Measurements from ENCODE around the gene MANBA. TPM values are rescaled to one million over a fixed set of nuclear protein-coding genes. Genes with fewer than 3 reads are reported as not detected.

MANBA gene
- total and polyA plus RNA-seq, 12 donors = 21.5 to 84.1 (median 53.4) TPM

GRCh38 chr4:102616636-102617035 is 144.1 kb downstream of the MANBA start:
- intact Hi-C loops (cut with DNase I) = loop anchor here in 1 of 2 donors (10.0 kb wide), 1 partner anchor 112 kb away; the partner anchor contains the start of gene NFKB1

GRCh38 chr4:102614801-102615200 is 146.0 kb downstream of the MANBA start:
- H3K4me3 ChIP-seq = no peak overlapping the region
- peak overlapping the region in 2 of 5 donors; percentile 7 to 40 for H3K27ac ChIP-seq
- DNase-seq = peak in 2 of 7 donors; percentile 25 to 62
- H3K9me3 ChIP-seq (replicated peaks in 1 of 3) = no peaks in the 10 kb centered on the region
- no peaks in the 10 kb centered on the region for H3K4me1 ChIP-seq (replicated peaks in 1 of 2)
- intact Hi-C loops (cut with DNase I) = loop anchor here in 1 of 2 donors (5.0 to 10.0 kb wide), 2 partner anchors 110 to 168 kb away; partner anchors contain the start of gene NFKB1
- 73 to 83% (median 82%) methylated on average over 9 of the region's 9 CpGs for WGBS, 4 donors
- no peaks in the 10 kb centered on the region for H3K27me3 ChIP-seq
- TF ChIP-seq CTCF (IDR thresholded peaks at IDR 0.05) (no peak), POLR2A (IDR thresholded peaks at IDR 0.05) (no peak)
- H3K36me3 ChIP-seq (replicated peaks in 1 of 2) = peaks cover 0 to 72% of the 10 kb centered on the region in 2 donors

More at GRCh38 chr4:102616636-102617035, 144.1 kb downstream of the MANBA start:
- H3K4me1 ChIP-seq (replicated peaks in 1 of 2) = no peaks in the 10 kb centered on the region
- DNase-seq = peak in 1 of 7 donors; percentile 60
- TF ChIP-seq POLR2A (IDR thresholded peaks at IDR 0.05) (no peak), CTCF (IDR thresholded peaks at IDR 0.05) (no peak)
- 72 to 87% (median 83%) methylated on average over 9 of the region's 9 CpGs for WGBS, 4 donors
- H3K4me3 ChIP-seq = no peak overlapping the region
- H3K27ac ChIP-seq = peak overlapping the region in 2 of 5 donors; percentile 4 to 7
- H3K36me3 ChIP-seq (replicated peaks in 1 of 2) = peaks cover 0 to 54% of the 10 kb centered on the region in 2 donors
- no peaks in the 10 kb centered on the region for H3K9me3 ChIP-seq (replicated peaks in 1 of 3)
- H3K27me3 ChIP-seq = no peaks in the 10 kb centered on the region

- DNase-seq = no peak
- WGBS, 4 donors = 60 to 73% (median 65%) methylated on average over 11 of the region's 11 CpGs
- peak overlapping the region in 1 of 5 donors; percentile 15 for H3K27ac ChIP-seq
Observed at GRCh38 chr4:102612824-102613366, 147.9 kb downstream of the MANBA start.

GRCh38 chr4:102612210-102612609 is 148.6 kb downstream of the MANBA start:
- 78 to 96% (median 95%) methylated on average over 2 of the region's 2 CpGs for WGBS, 4 donors
- TF ChIP-seq CTCF (IDR thresholded peaks at IDR 0.05) = no peak
- TF ChIP-seq POLR2A (IDR thresholded peaks at IDR 0.05) = no peak
- Histone ChIP-seq H3K9me3 (replicated peaks in 1 of 3) (no peaks in the 10 kb centered on the region), H3K4me3 (no peak overlapping the region), H3K4me1 (replicated peaks in 1 of 2) (no peaks in the 10 kb centered on the region), H3K27ac (peak overlapping the region in 1 of 5 donors; percentile 15), H3K36me3 (replicated peaks in 1 of 2) (peaks cover 0 to 95% of the 10 kb centered on the region in 2 donors), H3K27me3 (no peaks in the 10 kb centered on the region)
- DNase-seq = no peak
- intact Hi-C loops (cut with DNase I) = loop anchor here in 1 of 2 donors (5.0 to 10.0 kb wide), 2 partner anchors 107 to 165 kb away; partner anchors contain the start of gene NFKB1

More at GRCh38 chr4:102612824-102613366, 147.9 kb downstream of the MANBA start:
- no peaks in the 10 kb centered on the region for H3K4me1 ChIP-seq (replicated peaks in 1 of 2)
- peaks cover 0 to 90% of the 10 kb centered on the region in 2 donors for H3K36me3 ChIP-seq (replicated peaks in 1 of 2)
- no peaks in the 10 kb centered on the region for H3K27me3 ChIP-seq
- no peaks in the 10 kb centered on the region for H3K9me3 ChIP-seq (replicated peaks in 1 of 3)
- intact Hi-C loops (cut with DNase I) = loop anchor here in 1 of 2 donors (5.0 to 10.0 kb wide), 2 partner anchors 108 to 166 kb away; partner anchors contain the start of gene NFKB1
- no peak overlapping the region for H3K4me3 ChIP-seq
- TF ChIP-seq POLR2A (IDR thresholded peaks at IDR 0.05) = no peak

All from adrenal gland (tissue), 12 donors.